Bone marrow (tissue), 2 donors: ENCODE data around the gene C6orf120.

Experiments
- DNase-seq, 2 donors: peaks; one replicate each; lab custom pipeline; 2025; lab: John Stamatoyannopoulos, UW

The C6orf120 gene

DNA sequence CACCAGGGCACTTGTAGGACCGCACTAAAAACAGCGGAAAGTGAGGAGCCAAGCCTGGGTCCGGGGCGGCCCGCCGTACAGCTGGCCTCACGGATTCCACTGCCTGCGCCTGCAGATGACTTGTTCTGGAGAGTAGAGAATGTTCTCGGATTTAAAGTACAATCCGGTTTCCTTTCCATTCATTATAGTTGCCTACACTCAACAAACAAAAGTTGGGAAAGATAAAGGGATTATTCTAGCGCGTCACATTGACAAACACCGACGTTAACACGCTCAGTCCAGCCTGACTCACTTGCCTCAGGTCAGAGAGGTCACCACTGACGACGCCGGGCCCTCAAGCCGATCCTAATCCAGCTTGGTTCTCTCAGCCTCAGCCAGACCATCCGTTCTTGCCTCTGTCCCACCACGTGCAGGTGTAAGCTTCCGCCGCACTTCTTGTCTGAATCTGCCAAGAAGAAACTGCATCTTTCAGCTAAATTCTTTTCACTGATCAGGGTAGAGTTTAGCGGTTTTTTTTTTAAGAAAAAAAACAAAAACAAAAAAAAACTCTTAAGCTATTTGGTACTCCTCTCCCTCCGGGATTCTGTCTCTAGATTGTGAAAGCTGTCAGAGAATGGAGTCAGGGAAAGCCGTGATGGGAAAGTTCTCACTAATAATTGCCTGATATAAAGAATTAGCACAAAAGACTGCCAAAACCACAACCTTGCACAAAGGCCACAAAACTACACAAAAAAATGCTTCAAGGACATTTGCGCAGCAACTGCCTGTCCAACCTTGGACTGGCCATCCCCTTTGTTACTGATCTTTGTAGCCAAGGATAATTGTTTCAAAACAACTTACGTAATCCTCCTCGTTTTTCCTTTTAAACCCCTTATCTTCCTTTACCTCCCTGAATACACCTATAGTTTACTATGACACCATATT is 23.5 kb downstream of the C6orf120 start:
- peak in 1 of 2 donors; percentile 20 for DNase-seq

DNA sequence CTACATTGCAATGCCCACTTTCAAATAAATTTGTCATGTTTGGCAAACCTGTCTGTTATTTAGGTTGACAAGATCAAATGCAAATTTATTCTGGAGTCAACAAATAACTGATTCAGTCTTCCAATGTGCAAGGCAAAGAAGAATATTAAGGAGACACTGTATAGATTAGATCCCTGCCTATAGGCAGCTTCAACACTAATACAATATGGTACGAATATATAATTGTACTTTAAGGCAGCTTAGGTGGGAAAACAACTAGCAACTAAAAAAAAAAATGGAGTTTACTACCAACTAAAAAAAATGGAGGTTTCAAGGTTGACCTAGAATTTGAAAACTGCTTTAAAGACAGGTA is 24.1 kb downstream of the C6orf120 start:
- no peak for DNase-seq

DNA sequence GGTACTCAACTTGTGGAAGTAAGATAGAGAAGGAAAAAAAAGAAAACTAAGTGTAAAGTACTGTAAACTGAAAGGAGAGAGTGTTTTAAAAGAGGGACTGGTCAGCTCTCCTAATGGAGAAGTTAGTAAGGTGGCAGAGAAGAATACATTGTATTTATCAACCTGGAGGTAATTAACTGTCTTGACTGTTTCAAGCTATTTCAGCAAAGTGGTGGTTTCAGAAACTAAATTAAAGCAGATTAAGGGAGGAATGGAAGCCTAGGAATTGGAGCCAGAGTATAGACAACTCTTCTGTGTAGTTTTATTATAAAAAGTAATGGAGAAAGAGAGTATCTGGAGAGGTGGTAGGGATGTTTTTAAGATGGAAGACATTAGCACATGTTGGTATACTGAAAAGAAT is 25.0 kb downstream of the C6orf120 start:
- no peak for DNase-seq

DNA sequence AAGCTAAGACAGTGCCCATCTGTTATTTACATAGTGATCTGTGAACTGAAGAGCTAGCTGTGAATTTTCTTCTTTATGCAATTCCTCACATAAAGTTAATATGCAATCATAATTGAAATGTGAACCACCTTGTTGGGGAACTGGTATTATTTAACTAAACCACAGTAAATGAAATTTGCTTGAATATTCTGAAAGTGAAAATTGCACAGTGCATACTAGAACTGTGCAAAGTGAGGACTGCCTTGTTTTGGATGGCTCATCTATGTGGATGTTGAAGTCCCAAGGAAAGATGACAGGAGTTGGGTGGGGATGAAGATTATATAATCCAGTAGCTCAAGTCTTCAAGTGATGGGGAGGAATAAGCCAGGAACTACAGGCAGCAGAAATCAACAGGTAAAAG is 28.0 kb downstream of the C6orf120 start:
- no peak for DNase-seq

DNA sequence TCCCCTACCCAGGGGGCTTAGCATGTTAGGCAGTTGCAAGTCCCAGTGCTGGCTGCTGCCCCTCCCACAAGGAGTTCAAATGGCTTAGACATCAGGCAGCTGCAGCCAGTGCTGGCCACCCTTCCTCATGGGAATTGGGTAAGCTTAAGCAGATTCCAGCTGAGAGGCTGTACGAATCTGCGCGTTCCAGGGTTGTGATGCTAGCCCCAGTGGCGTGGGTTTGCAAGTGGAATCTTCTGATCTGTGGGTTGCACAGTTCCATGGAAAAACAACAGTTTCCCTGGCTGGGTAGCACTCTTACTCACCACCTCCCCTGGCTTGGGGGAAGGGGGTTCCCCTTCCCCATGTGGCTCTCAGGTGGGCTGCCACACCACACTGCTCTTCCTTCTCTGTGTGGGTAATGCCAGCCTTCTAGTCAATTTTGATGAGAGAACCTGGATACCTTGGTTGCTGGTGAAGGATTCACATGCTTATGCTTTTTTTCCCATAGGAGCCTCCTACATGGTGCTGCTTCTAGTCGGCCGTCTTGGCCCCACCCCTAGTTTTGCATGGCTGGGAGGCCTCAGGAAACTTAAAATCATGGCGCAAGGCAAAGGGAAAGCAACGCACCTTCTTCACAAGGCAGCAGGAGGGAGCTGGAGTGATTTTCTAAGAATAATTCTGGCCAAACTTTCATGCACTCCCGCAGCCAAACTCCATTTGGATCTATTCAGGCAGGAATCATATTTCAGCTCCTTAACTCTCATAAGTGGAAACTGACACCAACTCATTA is 36.5 kb downstream of the C6orf120 start:
- DNase-seq: no peak

DNA sequence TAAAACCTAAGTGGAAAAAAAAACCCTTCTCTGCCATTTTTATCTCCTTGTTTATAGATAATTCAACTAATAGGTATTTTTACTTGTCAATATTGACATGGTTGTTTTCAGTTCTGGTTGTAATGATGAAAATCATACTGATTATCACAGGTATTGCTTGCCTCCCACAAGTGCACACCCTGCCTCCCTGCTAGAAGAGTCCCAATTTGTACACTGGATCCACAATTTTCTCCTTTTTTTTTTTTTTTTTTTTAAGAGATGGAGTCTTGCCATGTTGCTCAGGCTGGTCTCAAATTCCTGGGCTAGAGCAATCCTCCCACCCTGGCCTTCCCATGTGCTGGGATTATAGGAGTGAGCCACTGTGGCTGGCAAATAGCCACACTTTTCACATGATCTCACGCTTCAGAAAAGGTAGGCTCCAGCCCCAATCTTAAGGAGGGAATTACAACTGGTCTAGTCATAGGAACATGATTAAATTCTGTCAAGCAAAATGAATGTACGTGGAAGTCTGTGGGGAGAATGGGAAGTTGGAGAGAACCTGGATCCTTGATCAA is 37.1 kb downstream of the C6orf120 start:
- no peak for DNase-seq

DNA sequence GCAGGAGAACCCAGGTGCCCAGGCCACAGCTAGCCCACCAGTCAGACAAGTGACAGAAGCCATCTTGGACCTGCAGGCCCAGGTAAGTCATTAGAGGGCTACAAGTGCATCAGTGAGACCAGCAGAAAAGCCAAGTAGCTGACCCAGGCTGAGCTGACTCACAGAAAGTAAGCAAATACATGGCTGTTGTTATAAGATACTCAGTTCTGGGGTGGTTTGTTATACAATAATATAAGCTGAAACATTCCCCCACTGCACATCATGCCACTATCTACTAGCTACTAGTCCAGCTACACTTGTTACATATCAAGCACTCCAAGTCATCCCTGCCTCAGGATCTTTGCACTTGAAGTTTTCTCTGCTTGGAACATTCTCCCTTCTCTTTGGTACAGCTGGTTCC is 39.4 kb downstream of the C6orf120 start:
- no peak for DNase-seq

DNA sequence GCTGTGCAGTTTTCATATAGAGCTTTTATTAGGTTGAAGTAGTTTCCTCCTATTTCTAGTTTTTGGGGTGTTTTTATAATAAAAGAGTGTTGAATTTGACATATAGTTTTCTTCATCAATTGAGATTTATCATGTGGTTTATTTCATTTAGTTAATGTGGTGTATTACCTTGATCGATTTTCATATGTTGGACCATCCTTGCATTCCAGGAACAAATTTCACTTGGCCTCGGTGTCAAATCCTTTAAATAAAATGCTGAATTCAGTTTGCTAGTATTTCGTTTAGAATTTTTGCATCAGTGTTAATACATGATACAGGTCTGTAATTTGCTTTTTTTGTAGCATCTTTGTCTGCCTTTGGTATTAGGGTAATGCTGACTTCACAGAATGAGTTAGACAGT is 43.5 kb downstream of the C6orf120 start:
- no peak for DNase-seq

DNA sequence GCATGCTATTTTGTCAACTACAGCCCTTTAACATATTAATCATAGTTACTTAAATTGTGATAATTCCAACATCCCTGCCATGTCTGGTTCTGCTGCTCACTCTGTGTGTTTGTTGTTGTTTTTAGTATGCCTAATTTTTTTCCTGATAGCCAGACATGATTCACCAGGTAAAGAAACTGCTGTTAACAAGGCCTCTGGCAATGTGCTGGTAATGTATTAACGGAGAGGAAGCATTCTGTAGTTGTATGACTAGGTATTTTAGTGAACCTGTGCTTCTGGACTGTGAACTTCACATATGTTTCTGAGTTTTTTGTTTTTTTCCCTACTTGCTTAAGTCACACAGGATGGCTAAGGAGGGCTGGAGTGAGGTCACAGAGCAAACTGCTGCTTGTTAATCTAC is 44.6 kb downstream of the C6orf120 start:
- DNase-seq: no peak

DNA sequence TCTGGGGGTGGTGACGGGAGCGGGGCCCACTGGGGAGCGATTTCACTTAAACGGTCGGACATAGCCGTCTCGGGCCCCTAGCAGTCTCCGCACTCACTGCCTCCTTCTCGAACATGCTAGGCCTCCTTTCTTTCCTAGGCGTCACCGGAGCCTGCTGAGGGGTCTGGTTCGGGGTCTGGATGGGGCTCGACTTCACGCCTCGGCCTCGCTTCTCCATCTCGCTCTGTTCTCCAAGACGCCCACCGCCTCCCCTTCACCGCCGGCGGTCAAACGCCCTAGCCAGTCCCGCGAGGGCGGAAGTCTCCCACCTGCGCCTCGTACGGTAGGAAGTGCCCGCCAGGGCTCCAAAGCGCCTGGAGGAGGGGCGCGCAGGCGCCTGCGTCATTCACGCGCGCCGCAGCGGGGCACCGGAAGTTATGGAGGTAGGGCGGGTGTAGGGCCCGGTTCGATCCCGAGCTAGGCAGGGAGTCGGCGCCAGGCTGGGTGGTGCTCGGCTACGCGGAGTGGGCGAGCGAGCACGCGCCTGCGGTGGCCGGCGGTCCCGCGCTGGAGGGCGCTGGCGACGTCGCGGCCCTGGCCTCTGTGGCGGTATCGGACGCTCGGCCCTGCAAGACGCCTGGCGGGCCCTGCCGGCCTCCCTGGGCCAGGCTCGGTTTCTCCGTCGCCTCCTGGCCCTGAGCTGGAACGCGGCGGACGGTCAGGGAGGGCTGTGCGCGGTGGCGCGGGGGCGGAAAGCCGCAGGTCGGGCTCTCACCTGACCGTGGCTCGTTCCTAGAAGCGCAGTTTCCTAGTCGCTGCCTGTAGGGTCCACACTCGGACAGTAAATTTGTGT is 49.5 kb downstream of the C6orf120 start, which contains the start of the genes DYNLT2 and ERMARD:
TSS of gene DYNLT2 (minus strand) at position 331 of the 832 bp plus-strand sequence. CDS start at position 217, 114 bp downstream.
TSS of gene ERMARD (plus strand) at position 381 of the 832 bp plus-strand sequence. CDS start at position 417, 36 bp downstream.
- DNase-seq: peak; percentile 70 to 77

DNA sequence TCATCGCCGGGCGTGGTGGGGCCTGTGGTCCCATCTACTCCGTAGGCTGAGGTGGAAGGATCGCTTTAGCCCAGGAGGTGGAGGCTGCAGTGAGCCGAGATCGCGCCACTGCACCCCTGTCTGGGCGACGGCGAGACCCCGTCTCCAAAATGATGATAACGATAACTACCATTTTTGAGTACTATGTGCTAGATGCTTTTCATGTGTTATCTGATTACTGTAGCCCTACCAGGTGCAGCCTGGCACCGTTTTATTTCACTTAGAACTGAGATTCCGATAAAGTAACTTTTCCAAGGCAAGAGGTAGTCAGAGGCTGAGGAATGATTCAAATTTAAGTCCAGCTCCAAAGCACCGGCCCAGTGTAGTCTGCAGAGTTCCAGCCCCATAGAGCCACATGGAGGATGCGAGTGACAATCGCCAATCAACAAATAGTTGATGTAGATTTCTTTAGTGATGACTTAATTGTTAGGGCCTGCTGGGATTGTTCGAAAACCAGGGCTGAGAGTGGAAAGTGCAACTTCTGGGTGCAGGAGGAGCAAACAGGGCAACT is 50.2 kb downstream of the C6orf120 start:
- DNase-seq: no peak
